Liver (tissue), 3 donors: ENCODE measurements around the gene OR2W1.

ENCODE experiments used
- CTCF ChIP-seq: fragments of 150-350 bp; IDR thresholded peaks from 2 replicates; pipeline ENCODE4 v1.5.1; 2017; ENCODE audit warnings: improper control_type of control experiment, low read depth, low read length; ENCODE audit not compliant: missing input control
- GABPA ChIP-seq, 2 donors: IDR thresholded peaks in 1 of 2; conservative IDR thresholded peaks in 1 of 2; 2 replicates each; pipeline ENCODE4 v1.6.1; 2016; ENCODE audit warnings: antibody characterized with exemption in 2 of 2, mild to moderate bottlenecking in 1 of 2, moderate library complexity in 1 of 2
- MAX ChIP-seq: IDR thresholded peaks from 2 replicates; pipeline ENCODE4 v1.6.1; 2016; ENCODE audit warnings: antibody characterized with exemption
- RAD21 ChIP-seq, 2 donors: IDR thresholded peaks; 2 replicates each; pipeline ENCODE4 v1.6.1; 2016; ENCODE audit warnings: antibody characterized with exemption in 2 of 2, mild to moderate bottlenecking in 2 of 2
- SP1 ChIP-seq: IDR thresholded peaks from 2 replicates; pipeline ENCODE4 v1.6.1; 2018; ENCODE audit warnings: antibody characterized with exemption, mild to moderate bottlenecking
- TAF1 ChIP-seq: conservative IDR thresholded peaks from 2 replicates; pipeline ENCODE4 v1.6.1; 2016; ENCODE audit warnings: antibody characterized with exemption, mild to moderate bottlenecking
- donor health status: healthy.
- donor health status: healthy.

GRCh38 chr6:29082457-29082856 is 37.5 kb upstream of the OR2W1 start:
- TF ChIP-seq CTCF (no peak), RAD21 (IDR thresholded peaks at IDR 0.05) (no peak), SP1 (no peak), GABPA (IDR thresholded peaks at IDR 0.05 in 1 of 2, conservative IDR thresholded peaks at IDR 0.05 in 1 of 2) (no peak), MAX (no peak), TAF1 (no peak)
